H1 (cell line): ENCODE measurements around the gene PCYT1B. TPM values are rescaled to one million over a fixed set of nuclear protein-coding genes. Genes with fewer than 3 reads are reported as not detected.
"Not testable (repeated sequence)": the region's sequence is repeated elsewhere in the genome, so short reads cannot be mapped to it uniquely, and the experiment has no call there.

Source experiments
- CTCF ChIA-PET: fragments of 300-600 bp; sonication (Branson Sonifier 250); formaldehyde crosslinking; loops from one replicate; lab custom pipeline; 2021; ENCODE audit not compliant: partially characterized antibody; lab: Charles Lee
- POLR2A ChIA-PET: fragments of 300-600 bp; sonication (Branson Sonifier 250); formaldehyde crosslinking; loops from one replicate; lab custom pipeline; 2021; ENCODE audit warnings: inconsistent platforms; ENCODE audit not compliant: partially characterized antibody; lab: Charles Lee
- DNase-seq, 2 experiments: peaks; one replicate each; pipeline versions ENCODE4 v3.0.0 to v3.0.0-alpha.2; 2010 to 2022; ENCODE audit warnings: low spot score in 2 of 2, low read depth in 1 of 2, mixed read lengths in 1 of 2
- FAIRE-seq: peaks from 2 replicates; lab custom pipeline; 2011; peaks lifted over from hg19 to GRCh38; lab: Jason Lieb, UNC
- H2AFZ ChIP-seq: 2 replicates; pipeline ENCODE4 v1.8.1; 2012; ENCODE audit warnings: low read length, inconsistent platforms
- H2AK5ac ChIP-seq: 2 replicates; pipeline ENCODE4 v1.6.1; 2013; ENCODE audit warnings: low read depth, low read length
- H2BK120ac ChIP-seq: replicated peaks from 2 replicates; pipeline ENCODE3; 2013; ENCODE audit warnings: low read depth, low read length, inconsistent platforms
- H2BK12ac ChIP-seq: 2 replicates; pipeline ENCODE4 v1.6.1; 2013; ENCODE audit warnings: low read depth, low read length
- H2BK15ac ChIP-seq: 2 replicates; pipeline ENCODE4 v1.6.1; 2013; ENCODE audit warnings: low read length
- H2BK20ac ChIP-seq: 2 replicates; pipeline ENCODE4 v1.6.1; 2013; ENCODE audit warnings: low read length
- H2BK5ac ChIP-seq: 2 replicates; pipeline ENCODE4 v1.6.1; 2013; ENCODE audit warnings: low read depth, low read length
- H3K14ac ChIP-seq: 2 replicates; pipeline ENCODE4 v1.6.1; 2013; ENCODE audit warnings: inconsistent platforms; ENCODE audit not compliant: insufficient read length
- H3K18ac ChIP-seq: 2 replicates; pipeline ENCODE4 v1.6.1; 2013; ENCODE audit warnings: low read length; ENCODE audit errors: extremely low read depth
- H3K23ac ChIP-seq: 2 replicates; pipeline ENCODE4 v1.6.1; 2013; ENCODE audit warnings: inconsistent platforms; ENCODE audit not compliant: insufficient read length
- H3K23me2 ChIP-seq: 2 replicates; pipeline ENCODE4 v1.6.1; 2013; ENCODE audit warnings: low read depth, low read length
- H3K27ac ChIP-seq: 2 replicates; pipeline ENCODE4 v1.6.1; 2011; ENCODE audit warnings: low read depth, low read length, inconsistent platforms
- H3K27me3 ChIP-seq, 4 experiments: replicated peaks in 1 of 4; 1 replicate in 1 of 4; 2 replicates in 3 of 4; pipeline versions ENCODE4 v1.6.1 to v1.8.1; 2011 to 2013; ENCODE audit warnings: low read length in 3 of 4, mild to moderate bottlenecking in 3 of 4, inconsistent platforms in 2 of 4, mixed read lengths in 2 of 4, moderate library complexity in 1 of 4; ENCODE audit not compliant: control insufficient read depth in 3 of 4, insufficient read depth in 3 of 4; ENCODE audit errors: extremely low read depth in 1 of 4
- H3K36me3 ChIP-seq, 4 experiments: 2 replicates each; pipeline versions ENCODE4 v1.6.1 to v1.8.1; 2011 to 2013; ENCODE audit warnings: mild to moderate bottlenecking in 4 of 4, low read length in 3 of 4, moderate library complexity in 2 of 4, control low read depth in 1 of 4, inconsistent platforms in 1 of 4; ENCODE audit not compliant: insufficient read depth in 4 of 4, control insufficient read depth in 2 of 4
- H3K4ac ChIP-seq: replicated peaks from 2 replicates; pipeline ENCODE3; 2013; ENCODE audit warnings: low read length, low read depth, mixed read lengths, inconsistent platforms; ENCODE audit not compliant: insufficient read length
- H3K4me1 ChIP-seq, 4 experiments: replicated peaks in 1 of 4; 1 replicate in 1 of 4; 2 replicates in 3 of 4; pipeline versions ENCODE4 v1.6.1 to v1.8.1; 2011 to 2013; ENCODE audit warnings: low read length in 3 of 4, inconsistent platforms in 2 of 4, mixed read lengths in 1 of 4; ENCODE audit not compliant: insufficient read depth in 4 of 4, control insufficient read depth in 3 of 4
- H3K4me2 ChIP-seq, 2 experiments: 2 replicates each; pipeline versions ENCODE4 v1.6.1 to v1.8.1; 2011 to 2013; ENCODE audit warnings: low read depth in 2 of 2, low read length in 2 of 2, control low read depth in 1 of 2, inconsistent platforms in 1 of 2, mild to moderate bottlenecking in 1 of 2; ENCODE audit not compliant: insufficient read depth in 1 of 2
- H3K4me3 ChIP-seq, 4 experiments: fragments of 200-600, 300-600 bp in 1 of 4; sonication (generic), shearing (Covaris generic), sonication (Bioruptor Twin) in 1 of 4; 2 replicates each; pipeline versions ENCODE4 v1.5.1 to v1.8.1; 2011 to 2016; ENCODE audit warnings: low read length in 4 of 4, low read depth in 3 of 4, control low read depth in 2 of 4, inconsistent platforms in 2 of 4, mild to moderate bottlenecking in 2 of 4, mixed read lengths in 1 of 4, moderate library complexity in 1 of 4; ENCODE audit not compliant: insufficient read depth in 2 of 4; ENCODE audit errors: extremely low read depth in 1 of 4
- H3K56ac ChIP-seq: replicated peaks from 2 replicates; pipeline ENCODE3; 2013; ENCODE audit warnings: low read depth, mild to moderate bottlenecking, mixed read lengths, low read length, inconsistent platforms; ENCODE audit not compliant: insufficient read length
- H3K79me1 ChIP-seq: 2 replicates; pipeline ENCODE4 v1.6.1; 2013; ENCODE audit warnings: low read depth, low read length, control low read depth
- H3K79me2 ChIP-seq, 2 experiments: 2 replicates each; pipeline versions ENCODE4 v1.6.1 to v1.8.1; 2012 to 2013; ENCODE audit warnings: low read length in 2 of 2, mild to moderate bottlenecking in 2 of 2, inconsistent platforms in 1 of 2; ENCODE audit not compliant: insufficient read depth in 2 of 2, control insufficient read depth in 1 of 2
- H3K9ac ChIP-seq, 4 experiments: replicated peaks in 1 of 4; 1 replicate in 1 of 4; 2 replicates in 3 of 4; pipeline versions ENCODE4 v1.6.1 to v1.8.1; 2011 to 2013; ENCODE audit warnings: low read depth in 3 of 4, low read length in 3 of 4, control low read depth in 2 of 4, mild to moderate bottlenecking in 2 of 4, moderate library complexity in 2 of 4, inconsistent platforms in 1 of 4; ENCODE audit errors: extremely low read depth in 1 of 4
- H3K9me3 ChIP-seq, 2 experiments: 2 replicates each; pipeline versions ENCODE4 v1.6.1 to v1.8.1; 2012 to 2013; ENCODE audit warnings: mild to moderate bottlenecking in 2 of 2, moderate library complexity in 2 of 2, control low read depth in 1 of 2, inconsistent platforms in 1 of 2, low read depth in 1 of 2, low read length in 1 of 2, mixed read lengths in 1 of 2; ENCODE audit not compliant: insufficient read depth in 2 of 2
- H4K20me1 ChIP-seq, 2 experiments: replicated peaks in 1 of 2; 2 replicates each; pipeline versions ENCODE3 to v1.8.1; 2011 to 2013; ENCODE audit warnings: inconsistent platforms in 2 of 2, low read length in 2 of 2, mild to moderate bottlenecking in 1 of 2; ENCODE audit not compliant: insufficient read depth in 2 of 2, control insufficient read depth in 1 of 2
- H4K5ac ChIP-seq: 2 replicates; pipeline ENCODE4 v1.6.1; 2013; ENCODE audit warnings: low read length, low read depth, mixed read lengths, inconsistent platforms; ENCODE audit not compliant: insufficient read length
- H4K8ac ChIP-seq: 2 replicates; pipeline ENCODE4 v1.8.0; 2013; ENCODE audit warnings: mild to moderate bottlenecking, moderate library complexity, low read length, inconsistent platforms; ENCODE audit not compliant: insufficient read depth; ENCODE audit errors: extremely low read depth
- H4K91ac ChIP-seq: replicated peaks from 2 replicates; pipeline ENCODE3; 2013; ENCODE audit warnings: low read length, mixed read lengths, inconsistent platforms; ENCODE audit not compliant: insufficient read length
- RAD21 ChIP-seq, 2 experiments: IDR thresholded peaks in 1 of 2; conservative IDR thresholded peaks in 1 of 2; 2 replicates each; pipeline ENCODE4 v1.6.1; 2011; ENCODE audit warnings: low read depth in 2 of 2, low read length in 2 of 2, improper control_type of control experiment in 1 of 2, inconsistent platforms in 1 of 2, mild to moderate bottlenecking in 1 of 2, moderate library complexity in 1 of 2
- WGBS, 2 experiments: shearing (Covaris generic) in 1 of 2; methylation state at CpG; one replicate each; pipeline versions ENCODE4 v1.1.6 to v1.1.7; 2013 to 2015; ENCODE audit warnings: low lambda C conversion rate in 2 of 2, mixed read lengths in 2 of 2, inconsistent platforms in 1 of 2, low coverage in 1 of 2, missing lambda C conversion rate in 1 of 2; ENCODE audit not compliant: insufficient replicate concordance in 2 of 2, insufficient coverage in 1 of 2, insufficient read length in 1 of 2; ENCODE audit errors: extremely low coverage in 1 of 2, missing lambda C conversion rate in 1 of 2; 5-methylcytosine and 5-hydroxymethylcytosine counted together
- polyA plus RNA-seq, 7 experiments: library from polyadenylated mRNA; depleted of rRNA in 3 of 7; stranded (reverse) in 5 of 7; unstranded in 2 of 7; fragments of >200 nt in 5 of 7; fragments of 200-250 nt in 2 of 7; gene quantifications; 1 replicate in 5 of 7; 2 replicates in 1 of 7; 4 replicates in 1 of 7; pipeline versions ENCODE4 v1.2.1 to v1.2.3, GENCODE V29; 2011 to 2013; ENCODE audit warnings: missing spikeins in 2 of 7, mixed read lengths in 2 of 7
- total RNA-seq: library from RNA; stranded (reverse); fragmentation: NEBNext Ultra II Directional; extraction: Animal tissue kit (Norgen Biotek cat#: 25700); gene quantifications from 2 replicates; pipeline ENCODE4 v1.2.1, GENCODE V29; 2021
- TF ChIP-seq, protein P1 (sequence below), 3 experiments: IDR thresholded peaks; 1 replicate in 2 of 3; 2 replicates in 1 of 3; pipeline versions ENCODE4 v1.5.1 to v1.6.1; 2011; ENCODE audit warnings: low read length in 3 of 3, mild to moderate bottlenecking in 3 of 3, inconsistent platforms in 2 of 3, low read depth in 1 of 3, moderate library complexity in 1 of 3; ENCODE audit not compliant: insufficient read depth in 1 of 3; ENCODE audit errors: control extremely low read depth in 1 of 3

PCYT1B gene
- total and polyA plus RNA-seq, 2 of the 8 experiments (the other 6 are each of a cell fraction or from before 2014, with no cell fraction given): 17.9 to 30.6 TPM

DNA sequence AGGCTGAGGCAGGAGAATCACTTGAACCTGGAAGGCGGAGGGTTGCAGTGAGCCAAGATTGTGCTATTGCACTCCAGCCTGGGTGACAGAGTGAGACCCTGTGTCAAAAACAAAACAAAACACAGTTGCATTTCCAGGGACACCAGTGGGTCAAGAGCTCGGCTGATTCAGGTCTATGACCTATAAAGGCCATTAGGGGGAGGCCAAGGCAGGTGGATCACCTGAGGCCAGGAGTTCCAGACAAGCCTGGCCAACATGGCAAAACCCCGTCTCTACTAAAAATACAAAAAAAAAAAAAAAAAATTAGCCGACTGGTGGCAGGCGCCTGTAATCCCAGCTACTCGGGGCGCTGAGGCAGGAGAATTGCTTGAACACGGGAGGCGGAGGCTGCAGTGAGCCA, 8.5 kb upstream of the PCYT1B start:
- not testable (repeated sequence) for H3K27ac ChIP-seq, H4K5ac ChIP-seq, DNase-seq, H3K9me3 ChIP-seq, H4K91ac ChIP-seq, H2BK5ac ChIP-seq, H2AFZ ChIP-seq, FAIRE-seq, H3K18ac ChIP-seq, H2BK15ac ChIP-seq, H2BK20ac ChIP-seq, H3K4me2 ChIP-seq, H3K36me3 ChIP-seq, H4K8ac ChIP-seq, H3K9ac ChIP-seq, H2AK5ac ChIP-seq, H2BK12ac ChIP-seq, H2BK120ac ChIP-seq, H3K4me1 ChIP-seq, H3K79me1 ChIP-seq, H3K56ac ChIP-seq, H3K14ac ChIP-seq, H3K27me3 ChIP-seq, H3K23me2 ChIP-seq, H3K4ac ChIP-seq, H3K4me3 ChIP-seq, H4K20me1 ChIP-seq, H3K79me2 ChIP-seq, H3K23ac ChIP-seq
- ChIA-PET POLR2A (interaction anchor here (0.6 to 1.5 kb wide), 3 partner anchors 9 to 118 kb away, joined by 3 to 8 read pairs (median 4); partner anchors contain the start of genes PCYT1B and POLA1), CTCF (interaction anchor here (0.7 to 2.7 kb wide), 5 partner anchors 9 to 213 kb away, joined by 3 to 10 read pairs (median 4); no protein-coding TSS in a partner anchor)
- WGBS, 2 experiments: 83% methylated on average over 2 of the region's 9 CpGs; no CpG with 5 or more reads in 1 of the 2 experiments
- TF ChIP-seq, protein P1, sequence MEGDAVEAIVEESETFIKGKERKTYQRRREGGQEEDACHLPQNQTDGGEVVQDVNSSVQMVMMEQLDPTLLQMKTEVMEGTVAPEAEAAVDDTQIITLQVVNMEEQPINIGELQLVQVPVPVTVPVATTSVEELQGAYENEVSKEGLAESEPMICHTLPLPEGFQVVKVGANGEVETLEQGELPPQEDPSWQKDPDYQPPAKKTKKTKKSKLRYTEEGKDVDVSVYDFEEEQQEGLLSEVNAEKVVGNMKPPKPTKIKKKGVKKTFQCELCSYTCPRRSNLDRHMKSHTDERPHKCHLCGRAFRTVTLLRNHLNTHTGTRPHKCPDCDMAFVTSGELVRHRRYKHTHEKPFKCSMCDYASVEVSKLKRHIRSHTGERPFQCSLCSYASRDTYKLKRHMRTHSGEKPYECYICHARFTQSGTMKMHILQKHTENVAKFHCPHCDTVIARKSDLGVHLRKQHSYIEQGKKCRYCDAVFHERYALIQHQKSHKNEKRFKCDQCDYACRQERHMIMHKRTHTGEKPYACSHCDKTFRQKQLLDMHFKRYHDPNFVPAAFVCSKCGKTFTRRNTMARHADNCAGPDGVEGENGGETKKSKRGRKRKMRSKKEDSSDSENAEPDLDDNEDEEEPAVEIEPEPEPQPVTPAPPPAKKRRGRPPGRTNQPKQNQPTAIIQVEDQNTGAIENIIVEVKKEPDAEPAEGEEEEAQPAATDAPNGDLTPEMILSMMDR (IDR thresholded peaks at IDR 0.05; ENCODE audit: control extremely low read depth in 1 of 3, insufficient read depth in 1 of 3, low read depth in 1 of 3, low read length in 3 of 3): peak in 1 of 3 experiments; percentile 21; a peak in 1 of 4 replicates
- peak in 1 of 2 experiments; percentile 16; a peak in 1 of 4 replicates for TF ChIP-seq RAD21 (IDR thresholded peaks at IDR 0.05 in 1 of 2, conservative IDR thresholded peaks at IDR 0.05 in 1 of 2; ENCODE audit: low read depth in 2 of 2, low read length in 2 of 2)
